Epithelial cell of esophagus (primary cell): ENCODE results near the gene ST6GALNAC5.

Experiments
- DNase-seq: peaks from one replicate; pipeline ENCODE4 v3.0.0; 2010; ENCODE audit warnings: low read depth
- H3K4me3 ChIP-seq: 2 replicates; pipeline ENCODE4 v1.5.1; 2011; ENCODE audit warnings: mild to moderate bottlenecking, low read length, control low read depth
- CTCF ChIP-seq: IDR thresholded peaks from 2 replicates; pipeline ENCODE4 v1.5.1; 2011; ENCODE audit warnings: low read depth, mild to moderate bottlenecking, low read length, control low read depth, inconsistent platforms; ENCODE audit not compliant: insufficient read depth; ENCODE audit errors: missing control alignments

ST6GALNAC5 gene

GRCh38 chr1:77048615-77049005 is 181.3 kb downstream of the ST6GALNAC5 start:
- no peak for TF ChIP-seq CTCF
- DNase-seq: no peak
- no peak overlapping the region for H3K4me3 ChIP-seq

GRCh38 chr1:77051425-77051824 is 184.1 kb downstream of the ST6GALNAC5 start:
- no peak for DNase-seq
- no peak overlapping the region for H3K4me3 ChIP-seq
- TF ChIP-seq CTCF: no peak

- TF ChIP-seq CTCF: no peak
- no peak overlapping the region for H3K4me3 ChIP-seq
- peak; percentile 61 for DNase-seq
These were observed 189.2 kb downstream of the ST6GALNAC5 start for GRCh38 chr1:77056525-77056924.

- TF ChIP-seq CTCF: no peak
- DNase-seq: no peak
- no peak overlapping the region for H3K4me3 ChIP-seq
These were observed 190.8 kb downstream of the ST6GALNAC5 start for GRCh38 chr1:77057994-77058585.

GRCh38 chr1:77060000-77060399 is 192.7 kb downstream of the ST6GALNAC5 start:
- peak; percentile 28 for TF ChIP-seq CTCF
- peak; percentile 34 for DNase-seq
- H3K4me3 ChIP-seq: no peak overlapping the region

GRCh38 chr1:77061162-77061561 is 193.9 kb downstream of the ST6GALNAC5 start:
- no peak for TF ChIP-seq CTCF
- no peak overlapping the region for H3K4me3 ChIP-seq
- no peak for DNase-seq

- DNase-seq: no peak
- H3K4me3 ChIP-seq: no peak overlapping the region
- no peak for TF ChIP-seq CTCF
These were observed 195.8 kb downstream of the ST6GALNAC5 start for GRCh38 chr1:77063118-77063517.
